Measurements from ENCODE around the gene CDH23.
"Not testable (repeated sequence)": the region's sequence is repeated elsewhere in the genome, so short reads cannot be mapped to it uniquely, and the experiment has no call there.

Gene CDH23

DNA sequence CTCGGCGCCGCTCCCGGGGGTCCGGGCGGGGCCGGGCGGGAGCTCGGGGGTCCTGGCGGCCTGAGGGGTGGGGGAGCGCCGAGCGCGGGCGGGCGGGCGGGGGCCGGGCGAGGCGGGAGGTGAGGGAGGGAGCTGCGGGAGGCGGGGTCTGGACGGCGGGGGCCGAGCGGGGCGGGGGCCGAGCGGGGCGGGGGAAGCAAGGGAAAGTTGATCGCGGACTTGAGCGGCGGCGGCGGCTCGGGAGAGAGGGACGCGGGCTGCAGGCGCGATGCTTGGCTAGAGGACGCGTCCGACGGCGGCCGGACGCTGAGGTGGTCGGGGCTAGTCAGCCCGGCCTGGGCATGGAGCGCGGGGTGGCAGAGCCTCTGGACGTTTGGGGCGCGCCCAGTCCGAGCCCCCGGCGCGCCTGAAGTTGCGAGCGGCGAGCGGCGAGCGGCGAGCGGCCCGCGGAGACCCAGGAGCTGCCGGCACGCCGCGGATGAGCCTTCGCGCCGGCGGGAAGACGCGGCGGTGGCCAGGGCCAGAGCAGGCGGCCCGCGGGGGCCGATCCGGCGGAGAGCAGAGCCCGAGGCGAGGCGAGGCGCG is at the start of gene CDH23:
CDH23 (plus strand) TSS at position 210 of the 585 bp plus-strand sequence. CDS start 42,912 bp downstream, outside the sequence.
- Mint-ChIP-seq H3K27ac (no peak within 1 kb of the TSS), H3K27me3 (peaks cover 78% of the 10 kb centered on the region), H3K36me3 (ENCODE audit: low read depth) (no peaks in the 10 kb centered on the region), H3K9me3 (no peaks in the 10 kb centered on the region), H3K4me1 (ENCODE audit: low read depth) (peaks cover 16% of the 10 kb centered on the region), H3K4me3 (peak within 1 kb of the TSS; percentile 73)
- intact Hi-C loops (cut with micrococcal nuclease), result no loop called here

DNA sequence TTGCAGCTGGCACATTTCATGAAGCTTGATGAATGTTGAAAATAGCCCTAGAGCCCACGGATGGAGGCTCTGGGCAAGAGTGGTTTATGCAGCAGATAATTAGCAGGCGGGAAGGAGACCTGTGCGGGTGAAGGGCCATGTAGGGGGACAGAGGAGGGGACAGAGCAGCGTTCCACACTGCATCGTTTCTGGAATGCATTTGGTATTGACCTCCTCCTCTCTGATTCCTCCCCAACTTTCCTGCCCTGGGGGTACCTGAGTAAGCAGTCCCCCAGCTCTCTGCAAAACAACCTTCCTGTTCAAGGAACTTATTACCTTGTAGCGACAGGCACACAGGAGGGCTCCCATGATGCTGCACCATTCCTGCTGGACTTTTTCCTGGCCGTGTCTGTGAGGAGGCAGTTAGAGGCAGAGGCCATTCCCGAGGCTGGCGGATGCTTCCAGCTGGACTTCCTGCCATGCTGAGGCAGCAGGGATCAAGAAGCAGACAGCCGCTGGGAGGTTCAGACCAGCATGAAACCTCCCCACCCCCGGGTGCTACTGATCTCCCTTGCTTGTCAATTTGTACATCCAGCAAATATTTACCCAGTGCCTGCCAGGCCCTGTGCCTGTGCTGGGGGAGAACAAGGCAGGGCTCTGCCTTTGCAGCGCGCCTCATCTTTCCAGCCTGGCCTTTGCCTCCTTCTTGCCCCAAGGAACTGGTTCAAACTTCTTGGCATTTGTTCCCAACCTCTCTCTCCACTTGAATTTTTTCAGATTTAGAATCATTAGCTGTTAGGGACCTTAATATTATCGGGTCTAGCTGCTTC is 48.9 kb upstream of the CDH23 start:
- Mint-ChIP-seq H3K27ac (peak overlapping the region; percentile 50), H3K9me3 (no peaks in the 10 kb centered on the region)
- intact Hi-C loops (cut with micrococcal nuclease), result no loop called here

GRCh38 chr10:71348850-71349249 is 47.9 kb upstream of the CDH23 start:
- Mint-ChIP-seq H3K4me1 (ENCODE audit: low read depth) (peaks cover 78% of the 10 kb centered on the region), H3K4me3 (no peak overlapping the region), H3K27me3 (no peaks in the 10 kb centered on the region), H3K36me3 (ENCODE audit: low read depth) (peaks cover 88% of the 10 kb centered on the region), H3K9me3 (no peaks in the 10 kb centered on the region), H3K27ac (no peak overlapping the region)
- intact Hi-C loops (cut with micrococcal nuclease), result no loop called here

More for the DNA sequence above, 48.9 kb upstream of the CDH23 start:
- Mint-ChIP-seq H3K4me1 (ENCODE audit: low read depth) (peaks cover 83% of the 10 kb centered on the region), H3K27me3 (no peaks in the 10 kb centered on the region), H3K36me3 (ENCODE audit: low read depth) (peaks cover 78% of the 10 kb centered on the region), H3K4me3 (no peak overlapping the region)

DNA sequence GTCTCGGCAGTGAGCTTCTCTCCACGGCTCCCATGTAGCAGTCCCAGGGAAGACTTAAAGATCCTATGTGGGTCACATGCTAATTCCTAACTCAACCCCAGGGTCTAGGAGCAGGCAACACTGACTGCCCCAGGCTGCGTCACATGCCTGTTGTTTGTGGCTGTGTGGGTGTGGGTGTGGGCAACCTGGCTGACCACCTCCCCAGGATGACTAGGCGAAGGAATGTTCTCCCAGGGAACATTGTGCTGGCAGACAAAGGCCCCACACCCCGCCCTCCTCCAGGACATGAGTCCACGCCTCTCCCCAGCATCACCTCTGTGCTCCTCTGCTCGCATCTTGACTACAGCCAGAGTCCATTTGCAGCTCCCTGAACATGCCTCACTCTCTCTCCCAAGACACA is 47.3 kb upstream of the CDH23 start:
- intact Hi-C loops (cut with micrococcal nuclease), result no loop called here
- Mint-ChIP-seq H3K9me3 (no peaks in the 10 kb centered on the region), H3K27ac (no peak overlapping the region)

GRCh38 chr10:71351087-71351486 is 45.6 kb upstream of the CDH23 start:
- no peaks in the 10 kb centered on the region for H3K27me3 Mint-ChIP-seq
- intact Hi-C loops (cut with micrococcal nuclease), result no loop called here
- H3K9me3 Mint-ChIP-seq, result no peaks in the 10 kb centered on the region
- peak overlapping the region; percentile 9 for H3K27ac Mint-ChIP-seq
- H3K36me3 Mint-ChIP-seq (ENCODE audit: low read depth), result peaks cover 97% of the 10 kb centered on the region
- no peak overlapping the region for H3K4me3 Mint-ChIP-seq
- peaks cover 71% of the 10 kb centered on the region for H3K4me1 Mint-ChIP-seq (ENCODE audit: low read depth)

More for the DNA sequence above, 47.3 kb upstream of the CDH23 start:
- peaks cover 75% of the 10 kb centered on the region for H3K4me1 Mint-ChIP-seq (ENCODE audit: low read depth)
- no peaks in the 10 kb centered on the region for H3K27me3 Mint-ChIP-seq
- no peak overlapping the region for H3K4me3 Mint-ChIP-seq
- H3K36me3 Mint-ChIP-seq (ENCODE audit: low read depth), result peaks cover 94% of the 10 kb centered on the region

GRCh38 chr10:71351628-71352319 is 44.9 kb upstream of the CDH23 start:
- Mint-ChIP-seq H3K4me3 (no peak overlapping the region), H3K4me1 (ENCODE audit: low read depth) (peaks cover 71% of the 10 kb centered on the region), H3K36me3 (ENCODE audit: low read depth) (peaks cover 97% of the 10 kb centered on the region), H3K27me3 (no peaks in the 10 kb centered on the region), H3K27ac (peak overlapping the region; percentile 9), H3K9me3 (no peaks in the 10 kb centered on the region)
- intact Hi-C loops (cut with micrococcal nuclease), result no loop called here

GRCh38 chr10:71353639-71354038 is 43.1 kb upstream of the CDH23 start:
- Mint-ChIP-seq H3K27me3 (no peaks in the 10 kb centered on the region), H3K27ac (peak overlapping the region; percentile 9), H3K4me1 (ENCODE audit: low read depth) (peaks cover 71% of the 10 kb centered on the region), H3K4me3 (no peak overlapping the region), H3K36me3 (ENCODE audit: low read depth) (peaks cover 97% of the 10 kb centered on the region), H3K9me3 (no peaks in the 10 kb centered on the region)
- intact Hi-C loops (cut with micrococcal nuclease), result no loop called here

- no peak overlapping the region for H3K4me3 Mint-ChIP-seq
- H3K27me3 Mint-ChIP-seq, result no peaks in the 10 kb centered on the region
- no peaks in the 10 kb centered on the region for H3K9me3 Mint-ChIP-seq
- H3K27ac Mint-ChIP-seq, result peak overlapping the region; percentile 56
- H3K36me3 Mint-ChIP-seq (ENCODE audit: low read depth), result peaks cover 94% of the 10 kb centered on the region
- H3K4me1 Mint-ChIP-seq (ENCODE audit: low read depth), result peaks cover 71% of the 10 kb centered on the region
- intact Hi-C loops (cut with micrococcal nuclease), result no loop called here
Measured at GRCh38 chr10:71354776-71355175, 41.9 kb upstream of the CDH23 start.

DNA sequence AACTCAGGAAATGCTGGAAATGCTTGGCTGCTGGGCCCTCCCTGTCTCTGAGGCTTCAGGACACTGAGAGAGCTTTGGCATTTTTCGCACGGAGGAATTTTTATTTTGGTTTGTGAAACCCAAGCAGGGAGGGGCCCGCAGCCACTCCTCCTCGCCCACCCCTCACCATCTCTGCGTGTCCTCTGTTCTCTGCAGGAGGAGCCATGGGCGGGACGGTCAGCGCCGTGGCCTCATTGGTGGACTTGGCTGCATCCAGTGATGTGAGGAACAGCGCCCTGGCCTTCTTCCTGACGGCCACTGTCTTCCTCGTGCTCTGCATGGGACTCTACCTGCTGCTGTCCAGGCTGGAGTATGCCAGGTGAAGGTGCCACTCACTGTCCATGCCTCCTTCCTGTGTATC is 40.8 kb upstream of the CDH23 start:
- Mint-ChIP-seq H3K9me3 (no peaks in the 10 kb centered on the region), H3K27me3 (no peaks in the 10 kb centered on the region), H3K4me1 (ENCODE audit: low read depth) (peaks cover 65% of the 10 kb centered on the region), H3K36me3 (ENCODE audit: low read depth) (peaks cover 87% of the 10 kb centered on the region), H3K27ac (no peak overlapping the region), H3K4me3 (no peak overlapping the region)
- intact Hi-C loops (cut with micrococcal nuclease), result no loop called here

DNA sequence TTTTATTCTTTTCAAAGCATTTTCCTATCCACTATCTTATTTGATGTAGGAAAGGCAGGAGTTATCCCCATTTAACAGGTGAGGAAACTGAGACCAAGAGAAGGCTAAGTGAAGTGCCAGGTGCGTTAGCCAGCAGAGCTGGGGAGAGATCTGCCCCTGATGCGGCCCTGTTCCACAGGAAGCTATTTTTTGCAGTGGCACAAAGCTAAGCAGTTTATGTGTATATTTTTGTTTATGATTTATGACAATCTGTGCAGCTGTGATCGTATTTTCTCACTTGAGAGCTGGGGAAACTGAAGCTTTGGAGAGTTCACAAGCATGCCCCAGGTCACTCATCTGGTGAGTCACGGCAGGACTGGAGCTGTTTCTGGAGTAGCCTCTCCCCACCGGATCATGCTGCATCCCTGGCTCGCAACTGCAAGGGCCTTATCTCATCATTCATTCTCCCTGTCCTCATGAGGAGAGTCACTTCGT is 38.9 kb upstream of the CDH23 start:
- intact Hi-C loops (cut with micrococcal nuclease), result loop anchor here (2.0 kb wide), 1 partner anchor 15 kb away; no protein-coding TSS in a partner anchor
- no peak overlapping the region for H3K4me3 Mint-ChIP-seq
- H3K9me3 Mint-ChIP-seq, result no peaks in the 10 kb centered on the region
- peaks cover 63% of the 10 kb centered on the region for H3K4me1 Mint-ChIP-seq (ENCODE audit: low read depth)
- H3K27ac Mint-ChIP-seq, result peak overlapping the region; percentile 93
- H3K36me3 Mint-ChIP-seq (ENCODE audit: low read depth), result peaks cover 83% of the 10 kb centered on the region
- H3K27me3 Mint-ChIP-seq, result no peaks in the 10 kb centered on the region

DNA sequence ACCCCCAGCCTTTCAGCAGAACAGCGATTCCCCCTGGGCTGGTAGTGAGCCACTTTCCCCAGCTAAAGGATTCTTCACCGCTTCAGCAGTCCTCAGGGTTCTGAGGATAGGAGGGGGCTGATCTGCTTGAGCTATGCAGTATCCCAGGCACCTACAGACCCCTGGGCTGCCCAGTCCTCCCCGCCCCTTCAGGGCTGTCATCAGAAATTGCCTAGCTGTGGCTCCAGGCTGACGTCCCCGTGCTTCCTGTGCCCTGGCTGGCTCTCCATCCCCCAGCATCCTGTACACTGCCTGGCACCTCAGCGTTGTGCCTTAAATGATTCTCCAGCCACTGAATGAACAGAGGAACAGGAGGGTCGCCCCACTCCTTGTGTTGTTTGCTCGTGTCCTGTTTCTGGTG is 38.4 kb upstream of the CDH23 start:
- Mint-ChIP-seq H3K9me3 (no peaks in the 10 kb centered on the region), H3K27ac (peak overlapping the region; percentile 93), H3K4me1 (ENCODE audit: low read depth) (peaks cover 62% of the 10 kb centered on the region), H3K4me3 (no peak overlapping the region), H3K27me3 (no peaks in the 10 kb centered on the region), H3K36me3 (ENCODE audit: low read depth) (peaks cover 82% of the 10 kb centered on the region)
- intact Hi-C loops (cut with micrococcal nuclease), result loop anchor here (2.0 kb wide), 1 partner anchor 15 kb away; no protein-coding TSS in a partner anchor

DNA sequence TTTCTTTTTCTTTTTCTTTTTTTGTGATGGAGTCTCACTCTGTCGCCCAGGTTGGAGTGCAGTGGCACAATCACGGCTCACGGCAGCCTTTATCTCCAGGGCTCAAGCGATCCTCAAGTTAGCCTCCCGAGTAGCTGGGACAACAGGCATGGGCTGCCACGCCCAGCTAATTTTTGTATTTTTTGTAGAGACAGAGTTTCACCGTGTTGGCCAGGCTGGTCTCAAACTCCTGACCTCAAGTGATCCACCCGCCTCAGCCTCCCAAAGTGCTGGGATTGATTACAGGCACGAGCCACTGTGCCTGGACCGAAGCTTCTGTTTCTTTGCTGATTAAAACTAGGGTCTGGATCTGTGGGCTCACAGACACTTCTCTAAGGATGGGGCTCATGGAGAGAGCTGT is 37.8 kb upstream of the CDH23 start:
- Mint-ChIP-seq H3K27ac (peak overlapping the region; percentile 93), H3K4me1 (ENCODE audit: low read depth) (peaks cover 65% of the 10 kb centered on the region), H3K36me3 (ENCODE audit: low read depth) (peaks cover 80% of the 10 kb centered on the region)
- intact Hi-C loops (cut with micrococcal nuclease), result loop anchor here (2.0 kb wide), 1 partner anchor 14 kb away; no protein-coding TSS in a partner anchor
- H3K27me3 Mint-ChIP-seq, H3K4me3 Mint-ChIP-seq, H3K9me3 Mint-ChIP-seq: not testable (repeated sequence)

GRCh38 chr10:71359364-71360046 is 37.2 kb upstream of the CDH23 start:
- Mint-ChIP-seq H3K27me3 (no peaks in the 10 kb centered on the region), H3K9me3 (no peaks in the 10 kb centered on the region), H3K27ac (peak overlapping the region; percentile 93), H3K36me3 (ENCODE audit: low read depth) (peaks cover 75% of the 10 kb centered on the region), H3K4me1 (ENCODE audit: low read depth) (peaks cover 67% of the 10 kb centered on the region), H3K4me3 (peak overlapping the region; percentile 44)
- intact Hi-C loops (cut with micrococcal nuclease), result loop anchor here (2.0 kb wide), 1 partner anchor 13 kb away; no protein-coding TSS in a partner anchor

Data from dendritic cell treated with granulocyte-macrophage colony-stimulating factor and Interleukin-4, amounts not matched to agents 40 ng/mL and 50 ng/mL, for 4 days (primary cell).